Measurements from ENCODE around the gene RPL12. TPM values are rescaled to one million over a fixed set of nuclear protein-coding genes. Genes with fewer than 3 reads are reported as not detected.

The RPL12 gene
- total RNA-seq, 3 donors from 2014 or later (not counting 1 experiment from before 2014, with no cell fraction given), result 561 to 770 (median 724) TPM

DNA sequence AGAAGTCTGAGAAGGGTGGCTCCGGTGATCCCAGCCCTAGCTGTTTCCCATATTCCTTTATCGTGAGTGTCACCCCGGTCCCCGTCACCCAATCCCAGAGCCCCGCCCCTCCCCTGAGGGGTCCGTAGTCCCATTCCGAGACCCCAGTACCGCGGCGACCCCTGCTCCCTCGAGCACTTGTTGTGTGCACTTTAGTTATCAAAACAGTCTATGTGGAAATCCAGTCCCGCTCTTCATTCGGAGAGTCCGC, 327 bp upstream of the RPL12 start:
- Histone ChIP-seq H3K27me3 (ENCODE audit: control insufficient read depth, insufficient read depth, low read length) (no peaks in the 10 kb centered on the region), H3K4me3 (ENCODE audit: low read length) (peak overlapping the region; percentile 88), H3K4me1 (ENCODE audit: control insufficient read depth, insufficient read depth, low read length) (peaks cover 32% of the 10 kb centered on the region), H3K27ac (ENCODE audit: low read length) (peak overlapping the region; percentile 84), H3K9me3 (ENCODE audit: control insufficient read depth, insufficient read depth, low read length) (no peaks in the 10 kb centered on the region), H3K36me3 (ENCODE audit: control insufficient read depth, insufficient read depth, low read length) (peaks cover 36% of the 10 kb centered on the region)
- Mint-ChIP-seq H3K27ac (peak overlapping the region; percentile 93), H3K4me1 (peaks cover 46 to 55% of the 10 kb centered on the region in 2 donors), H3K9me3 (no peaks in the 10 kb centered on the region), H3K36me3 (no peaks in the 10 kb centered on the region), H3K27me3 (ENCODE audit: low read depth in 2 of 2) (no peaks in the 10 kb centered on the region), H3K4me3 (peak overlapping the region; percentile 96)
- TF ChIP-seq, protein P1, sequence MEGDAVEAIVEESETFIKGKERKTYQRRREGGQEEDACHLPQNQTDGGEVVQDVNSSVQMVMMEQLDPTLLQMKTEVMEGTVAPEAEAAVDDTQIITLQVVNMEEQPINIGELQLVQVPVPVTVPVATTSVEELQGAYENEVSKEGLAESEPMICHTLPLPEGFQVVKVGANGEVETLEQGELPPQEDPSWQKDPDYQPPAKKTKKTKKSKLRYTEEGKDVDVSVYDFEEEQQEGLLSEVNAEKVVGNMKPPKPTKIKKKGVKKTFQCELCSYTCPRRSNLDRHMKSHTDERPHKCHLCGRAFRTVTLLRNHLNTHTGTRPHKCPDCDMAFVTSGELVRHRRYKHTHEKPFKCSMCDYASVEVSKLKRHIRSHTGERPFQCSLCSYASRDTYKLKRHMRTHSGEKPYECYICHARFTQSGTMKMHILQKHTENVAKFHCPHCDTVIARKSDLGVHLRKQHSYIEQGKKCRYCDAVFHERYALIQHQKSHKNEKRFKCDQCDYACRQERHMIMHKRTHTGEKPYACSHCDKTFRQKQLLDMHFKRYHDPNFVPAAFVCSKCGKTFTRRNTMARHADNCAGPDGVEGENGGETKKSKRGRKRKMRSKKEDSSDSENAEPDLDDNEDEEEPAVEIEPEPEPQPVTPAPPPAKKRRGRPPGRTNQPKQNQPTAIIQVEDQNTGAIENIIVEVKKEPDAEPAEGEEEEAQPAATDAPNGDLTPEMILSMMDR (IDR thresholded peaks at IDR 0.05), result no peak
- WGBS (ENCODE audit: insufficient coverage), result under 1% methylated on average over 14 of the region's 14 CpGs
- intact Hi-C loops (cut with micrococcal nuclease), result loop anchor here (1.0 to 2.0 kb wide), 2 partner anchors 27 to 55 kb away; partner anchors contain the start of genes SLC2A8 and ZNF79
- DNase-seq (no peak), ATAC-seq (no peak)

DNA sequence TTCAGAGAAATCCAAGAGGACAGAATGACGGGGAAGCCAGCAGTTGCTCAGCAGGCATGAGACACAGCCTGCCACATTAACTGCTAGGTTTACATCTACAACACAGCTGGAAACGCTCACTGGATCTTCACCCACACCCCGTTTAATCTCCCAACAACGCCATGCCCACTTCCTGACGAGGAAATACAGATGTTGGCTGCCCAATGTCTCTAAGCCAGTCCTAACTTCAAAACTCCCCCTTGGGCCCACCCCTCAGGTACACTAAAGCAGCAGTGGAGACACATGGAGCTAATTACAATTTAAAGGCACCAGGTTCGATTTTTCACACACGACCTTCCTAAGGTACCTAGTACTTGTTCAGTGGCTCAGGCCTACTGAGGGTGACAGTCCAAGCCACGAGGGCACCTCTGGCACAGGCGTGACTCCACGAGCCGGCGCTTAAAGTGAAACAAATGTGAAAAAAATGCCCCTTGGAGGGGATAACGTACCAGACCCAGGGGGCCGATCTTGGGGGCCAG, 904 bp downstream of the RPL12 start:
- DNase-seq (no peak), ATAC-seq (peak; percentile 14 to 20 (median 15))
- peak overlapping the region; percentile 88 for H3K4me3 ChIP-seq (ENCODE audit: low read length)
- H3K4me1 ChIP-seq (ENCODE audit: control insufficient read depth, insufficient read depth, low read length), result peaks cover 32% of the 10 kb centered on the region
- H3K27ac ChIP-seq (ENCODE audit: low read length), result peak overlapping the region; percentile 84
- intact Hi-C loops (cut with micrococcal nuclease), result loop anchor here (2.0 kb wide), 1 partner anchor 54 kb away; the partner anchor contains the start of gene SLC2A8
- no peaks in the 10 kb centered on the region for H3K9me3 Mint-ChIP-seq
- WGBS (ENCODE audit: insufficient coverage), result 3% methylated on average over 14 of the region's 14 CpGs
- H3K9me3 ChIP-seq (ENCODE audit: control insufficient read depth, insufficient read depth, low read length), result no peaks in the 10 kb centered on the region
- H3K36me3 Mint-ChIP-seq, result no peaks in the 10 kb centered on the region
- H3K27me3 Mint-ChIP-seq (ENCODE audit: low read depth in 2 of 2), result no peaks in the 10 kb centered on the region
- H3K36me3 ChIP-seq (ENCODE audit: control insufficient read depth, insufficient read depth, low read length), result peaks cover 46% of the 10 kb centered on the region
- peak overlapping the region; percentile 96 for H3K4me3 Mint-ChIP-seq
- peak overlapping the region; percentile 93 for H3K27ac Mint-ChIP-seq
- no peaks in the 10 kb centered on the region for H3K27me3 ChIP-seq (ENCODE audit: control insufficient read depth, insufficient read depth, low read length)
- TF ChIP-seq, protein P1 (IDR thresholded peaks at IDR 0.05), result no peak
- peaks cover 39 to 49% of the 10 kb centered on the region in 2 donors for H3K4me1 Mint-ChIP-seq

DNA sequence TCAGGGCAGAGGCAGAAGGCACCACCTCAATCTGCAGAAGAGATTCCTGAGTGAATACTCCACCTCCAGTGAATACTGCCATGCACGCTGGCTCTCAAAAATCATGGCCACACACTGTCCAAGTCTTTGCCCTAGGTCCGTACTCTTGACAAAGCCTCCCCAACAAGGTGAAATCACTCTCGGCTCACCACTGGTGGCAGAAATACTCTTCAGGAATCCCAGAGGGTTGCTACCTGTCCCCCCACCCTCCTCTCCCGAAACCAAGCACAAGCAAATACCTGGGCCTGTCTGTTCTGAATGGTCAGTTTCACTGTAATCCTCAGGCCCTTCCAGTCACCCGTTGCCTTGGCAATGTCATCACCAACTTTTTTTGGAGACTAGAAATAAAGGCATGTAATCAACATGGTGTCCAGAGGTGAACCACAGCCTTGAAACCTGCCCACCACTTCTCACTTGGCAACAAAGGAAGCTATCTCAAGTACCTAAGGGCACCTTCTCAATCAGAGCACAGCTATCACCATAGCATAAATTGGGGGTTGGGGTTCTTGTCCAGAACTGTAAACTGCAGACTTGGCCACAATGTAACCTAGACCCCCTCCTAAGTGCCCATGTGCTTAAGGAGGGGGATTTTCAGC, 1.8 kb downstream of the RPL12 start:
- H3K36me3 Mint-ChIP-seq, result no peaks in the 10 kb centered on the region
- intact Hi-C loops (cut with micrococcal nuclease), result no loop called here

More for the DNA sequence above, 1.8 kb downstream of the RPL12 start:
- H3K9me3 ChIP-seq (ENCODE audit: control insufficient read depth, insufficient read depth, low read length), result no peaks in the 10 kb centered on the region
- DNase-seq, result peak in 1 of 2 donors; percentile 25
- H3K4me3 ChIP-seq (ENCODE audit: low read length), result no peak overlapping the region
- H3K4me3 Mint-ChIP-seq, result peak overlapping the region; percentile 96
- no peaks in the 10 kb centered on the region for H3K27me3 Mint-ChIP-seq (ENCODE audit: low read depth in 2 of 2)
- no peak for ATAC-seq
- peak overlapping the region; percentile 93 for H3K27ac Mint-ChIP-seq
- H3K27me3 ChIP-seq (ENCODE audit: control insufficient read depth, insufficient read depth, low read length), result no peaks in the 10 kb centered on the region
- peaks cover 45 to 48% of the 10 kb centered on the region in 2 donors for H3K4me1 Mint-ChIP-seq
- peaks cover 55% of the 10 kb centered on the region for H3K36me3 ChIP-seq (ENCODE audit: control insufficient read depth, insufficient read depth, low read length)
- 72% methylated on average over 5 of the region's 5 CpGs for WGBS (ENCODE audit: insufficient coverage)
- H3K4me1 ChIP-seq (ENCODE audit: control insufficient read depth, insufficient read depth, low read length), result peaks cover 32% of the 10 kb centered on the region
- H3K27ac ChIP-seq (ENCODE audit: low read length), result peak overlapping the region; percentile 84
- no peaks in the 10 kb centered on the region for H3K9me3 Mint-ChIP-seq
- TF ChIP-seq, protein P1 (IDR thresholded peaks at IDR 0.05), result no peak

Measured in natural killer cell (primary cell).